ENCODE measurements around the gene OR51A2.

The OR51A2 gene

DNA sequence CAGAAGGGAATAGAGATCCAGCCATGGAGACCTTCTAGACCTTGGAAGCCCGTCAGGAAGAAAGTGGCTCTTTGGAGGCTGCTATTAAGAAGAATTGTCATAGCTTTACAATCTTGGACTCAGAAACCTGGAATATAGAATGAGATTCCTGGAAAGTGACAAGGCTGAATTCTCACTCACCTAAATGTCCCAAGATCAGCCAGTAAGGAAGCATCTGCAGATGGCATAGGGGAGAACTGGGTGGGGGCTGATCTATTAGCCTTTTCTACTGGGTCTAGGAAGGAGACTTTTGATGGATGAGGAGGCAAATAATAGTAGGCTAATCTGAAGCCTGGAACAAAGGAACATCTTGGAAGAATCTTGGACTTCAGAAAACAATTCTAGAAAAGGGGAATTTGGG lies 31.3 kb downstream of the OR51A2 start, which contains the start of gene OR51G1:
Gene OR51G1 (minus strand): TSS at position 101 of the 400 bp plus-strand sequence. CDS start 0 bp downstream, at position 101.
- TF ChIP-seq ZFX (IDR thresholded peaks at IDR 0.05; ENCODE audit: borderline replicate concordance) (no peak), CTCF (IDR thresholded peaks at IDR 0.05) (no peak)
- no peak within 1 kb of the TSS for H3K27ac ChIP-seq

- H3K27ac ChIP-seq: no peak overlapping the region
- TF ChIP-seq ZFX (IDR thresholded peaks at IDR 0.05; ENCODE audit: borderline replicate concordance) (no peak), CTCF (IDR thresholded peaks at IDR 0.05) (no peak)
Observed at GRCh38 chr11:4922304-4922703, 33.2 kb downstream of the OR51A2 start.

- no peak for TF ChIP-seq ZFX (IDR thresholded peaks at IDR 0.05; ENCODE audit: borderline replicate concordance)
- no peak for TF ChIP-seq CTCF (IDR thresholded peaks at IDR 0.05)
- no peak overlapping the region for H3K27ac ChIP-seq
Observed at GRCh38 chr11:4921796-4922195, 33.7 kb downstream of the OR51A2 start.

GRCh38 chr11:4919250-4919649 lies 36.3 kb downstream of the OR51A2 start, which contains the start of gene OR51G2:
TSS of gene OR51G2 (minus strand) at chr11:4919350. CDS start at chr11:4915663, 3,687 bp downstream.
- TF ChIP-seq ZFX (IDR thresholded peaks at IDR 0.05; ENCODE audit: borderline replicate concordance) (no peak), CTCF (IDR thresholded peaks at IDR 0.05) (no peak)

GRCh38 chr11:4916581-4916980 lies 38.9 kb downstream of the OR51A2 start:
- TF ChIP-seq ZFX (IDR thresholded peaks at IDR 0.05; ENCODE audit: borderline replicate concordance): no peak
- TF ChIP-seq CTCF (IDR thresholded peaks at IDR 0.05): no peak

More at GRCh38 chr11:4919250-4919649, 36.3 kb downstream of the OR51A2 start, which contains the start of gene OR51G2:
- H3K27ac ChIP-seq: no peak within 1 kb of the TSS

More at GRCh38 chr11:4916581-4916980, 38.9 kb downstream of the OR51A2 start:
- H3K27ac ChIP-seq: no peak overlapping the region
